HG02973 (cell line): ENCODE measurements around the gene BCKDHB.

Experiments used
- ATAC-seq: cut with Tn5 transposase; IDR thresholded peaks from one replicate; pipeline ENCODE4 v1.9.1; 2021; ENCODE audit warnings: moderate library complexity; ENCODE audit not compliant: unreplicated experiment

The BCKDHB gene

DNA sequence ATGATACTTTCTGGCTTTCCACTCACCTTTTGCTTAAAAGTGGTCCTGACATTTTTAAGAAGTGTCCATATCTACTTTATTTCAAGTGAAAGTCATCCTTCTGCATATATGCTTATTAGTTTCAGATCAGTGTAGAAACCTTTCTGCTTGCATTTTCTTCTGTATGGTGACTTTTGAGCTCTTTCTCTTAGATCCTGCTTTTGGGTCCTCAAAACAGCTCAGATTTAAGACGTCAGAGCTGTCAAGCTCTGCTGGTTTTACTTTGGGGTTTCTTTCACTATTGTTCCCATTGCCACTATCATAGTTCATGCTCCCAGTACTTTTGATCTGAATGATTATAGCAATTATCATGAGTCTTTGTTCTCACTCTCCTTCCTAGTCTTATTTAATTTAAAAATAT is 41.7 kb downstream of the BCKDHB start:
- no peak for ATAC-seq

GRCh38 chr6:80151635-80152034 is 45.2 kb downstream of the BCKDHB start:
- ATAC-seq: no peak

- ATAC-seq: no peak
Measured at GRCh38 chr6:80154160-80154559, 47.7 kb downstream of the BCKDHB start.

DNA sequence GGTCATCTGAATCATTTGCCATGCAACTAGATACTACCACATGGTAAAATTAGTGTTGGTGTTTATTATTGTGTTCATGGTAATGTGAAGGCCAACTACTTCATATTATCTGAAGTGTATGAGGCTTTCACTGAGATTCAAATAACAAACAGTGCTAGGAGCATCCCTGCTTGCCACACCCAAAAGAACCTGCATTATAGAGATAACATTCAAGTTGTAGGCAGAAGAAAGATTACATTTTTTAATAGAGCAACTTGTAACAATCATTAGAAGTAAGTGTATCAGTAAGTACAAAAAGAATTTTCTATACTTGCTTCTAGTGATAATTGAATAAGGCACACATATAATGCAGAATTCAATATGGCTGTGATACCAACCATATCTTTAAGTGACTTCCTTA is 49.8 kb downstream of the BCKDHB start:
- no peak for ATAC-seq

DNA sequence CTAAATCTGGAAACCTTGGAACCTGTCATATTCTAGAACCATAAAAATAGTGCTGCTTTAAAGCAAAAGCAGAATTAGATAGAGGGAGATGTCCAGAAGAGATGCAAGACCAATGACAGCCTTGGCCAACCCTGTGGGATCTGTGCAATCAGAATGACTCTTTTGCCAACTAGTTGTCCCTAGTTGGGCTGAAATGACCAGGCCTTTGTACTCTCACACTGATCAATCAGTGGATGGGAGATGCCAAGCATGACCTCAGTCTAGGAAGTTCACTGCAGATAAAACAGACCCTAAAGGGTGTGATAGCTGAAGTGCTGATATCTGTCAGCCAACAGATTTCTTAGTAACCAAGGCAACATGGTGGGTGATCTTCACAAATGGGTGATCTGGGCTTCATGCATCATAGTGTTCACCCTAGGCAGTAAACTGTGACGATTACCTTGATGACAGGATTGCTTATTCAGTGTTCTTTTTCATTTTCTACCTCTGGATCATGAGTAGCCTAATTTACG is 52.1 kb downstream of the BCKDHB start:
- ATAC-seq: no peak

- ATAC-seq: no peak
Measured at GRCh38 chr6:80161434-80161833, 55.0 kb downstream of the BCKDHB start.

GRCh38 chr6:80163754-80164187 is 57.3 kb downstream of the BCKDHB start:
- peak; percentile 74 for ATAC-seq

GRCh38 chr6:80165143-80165542 is 58.7 kb downstream of the BCKDHB start:
- peak; percentile 92 for ATAC-seq

GRCh38 chr6:80165819-80166218 is 59.3 kb downstream of the BCKDHB start:
- ATAC-seq: no peak

DNA sequence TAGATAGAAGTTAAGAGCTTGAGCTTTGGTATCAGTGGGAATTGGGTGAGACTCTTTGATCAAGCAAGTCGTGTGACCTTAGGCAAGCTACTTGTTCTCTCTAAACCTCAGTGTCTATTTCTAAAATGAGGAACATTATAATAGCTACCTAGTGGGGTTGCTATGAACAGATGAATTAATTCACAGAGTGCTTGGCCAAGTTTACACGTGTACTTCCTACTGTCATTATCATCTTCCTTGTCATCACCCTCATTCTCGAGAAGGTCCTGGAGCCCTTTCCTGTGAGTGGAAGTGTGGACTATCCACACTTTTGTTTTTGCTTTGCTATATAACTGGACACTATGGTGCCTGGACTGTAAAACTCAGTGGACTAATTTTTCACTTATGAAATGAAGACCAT is 64.0 kb downstream of the BCKDHB start:
- ATAC-seq: no peak

GRCh38 chr6:80173411-80173810 is 66.9 kb downstream of the BCKDHB start:
- ATAC-seq: no peak

- ATAC-seq: no peak
Measured at GRCh38 chr6:80174900-80175572, 68.6 kb downstream of the BCKDHB start.

- ATAC-seq: no peak
Measured at GRCh38 chr6:80179695-80180094, 73.2 kb downstream of the BCKDHB start.

DNA sequence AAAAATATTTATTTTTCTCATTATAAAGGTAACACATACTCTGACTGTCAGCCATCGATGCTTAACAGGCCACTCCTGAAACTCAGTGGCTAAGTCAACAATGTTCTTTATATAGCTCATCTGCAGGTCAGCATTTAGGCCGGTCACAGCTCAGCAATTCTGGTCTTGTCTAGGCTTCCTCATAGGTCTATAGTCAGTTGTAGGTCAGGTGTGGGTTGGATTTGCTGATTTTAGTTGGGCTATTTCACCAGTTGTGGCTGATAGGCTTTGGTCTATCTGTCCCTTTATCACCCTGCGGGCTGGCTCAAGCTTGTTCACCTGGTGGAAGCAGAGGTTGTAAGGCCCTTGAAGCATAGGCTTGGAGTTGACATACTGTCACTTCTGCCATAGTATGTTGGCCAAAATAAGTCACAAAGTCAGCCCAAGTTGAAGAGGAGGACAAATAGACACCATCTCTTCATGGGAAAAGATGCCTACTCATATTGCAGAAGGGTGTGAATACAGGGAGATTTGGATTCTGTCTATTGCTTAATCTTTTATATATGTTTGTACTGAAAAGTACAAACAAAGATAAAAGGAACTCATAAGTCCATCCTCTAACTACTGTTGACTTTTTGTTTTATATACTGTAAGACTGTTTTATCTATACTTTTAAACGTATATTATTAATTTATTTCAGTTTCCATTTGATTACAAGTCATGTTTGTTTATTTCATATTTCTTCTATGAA is 75.0 kb downstream of the BCKDHB start:
- ATAC-seq: no peak

- ATAC-seq: no peak
Measured at GRCh38 chr6:80182308-80182707, 75.8 kb downstream of the BCKDHB start.

DNA sequence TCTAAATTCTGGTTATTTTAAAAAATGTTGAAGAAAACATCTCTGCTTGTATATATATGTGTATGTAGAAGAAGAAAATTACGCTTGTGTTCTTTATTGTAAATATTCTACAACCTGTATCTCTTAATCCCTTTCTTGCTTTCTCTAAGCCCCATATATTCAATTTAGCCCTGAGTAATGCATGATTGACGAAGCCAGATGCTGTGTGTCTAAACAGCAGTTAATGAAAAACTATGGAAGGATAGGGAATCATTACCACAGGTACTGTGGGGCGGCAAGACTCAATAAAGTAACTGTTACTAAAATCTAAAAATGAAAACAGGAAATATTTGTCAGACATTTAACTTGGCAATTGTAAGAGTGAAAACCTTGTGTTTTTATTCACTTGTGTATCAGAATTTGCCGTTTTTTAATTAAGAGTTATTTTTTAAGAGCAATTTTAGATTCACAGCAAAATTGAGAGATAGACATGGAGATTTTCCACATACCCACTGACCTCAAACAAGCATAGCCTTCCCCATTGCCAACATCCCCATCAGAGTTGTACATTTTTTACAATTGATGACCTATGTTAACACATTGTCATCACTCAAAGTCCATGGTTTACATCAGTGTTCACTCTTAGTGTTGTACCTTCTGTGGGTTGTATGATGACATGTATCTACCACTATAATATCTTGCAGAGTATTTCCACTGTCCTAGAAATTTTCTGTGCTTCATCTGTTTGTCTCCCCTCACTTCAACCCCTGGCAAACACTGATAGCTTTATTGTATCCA is 76.7 kb downstream of the BCKDHB start:
- no peak for ATAC-seq

- no peak for ATAC-seq
Measured at GRCh38 chr6:80185492-80185891, 79.0 kb downstream of the BCKDHB start.

GRCh38 chr6:80186082-80186481 is 79.6 kb downstream of the BCKDHB start:
- ATAC-seq: no peak

DNA sequence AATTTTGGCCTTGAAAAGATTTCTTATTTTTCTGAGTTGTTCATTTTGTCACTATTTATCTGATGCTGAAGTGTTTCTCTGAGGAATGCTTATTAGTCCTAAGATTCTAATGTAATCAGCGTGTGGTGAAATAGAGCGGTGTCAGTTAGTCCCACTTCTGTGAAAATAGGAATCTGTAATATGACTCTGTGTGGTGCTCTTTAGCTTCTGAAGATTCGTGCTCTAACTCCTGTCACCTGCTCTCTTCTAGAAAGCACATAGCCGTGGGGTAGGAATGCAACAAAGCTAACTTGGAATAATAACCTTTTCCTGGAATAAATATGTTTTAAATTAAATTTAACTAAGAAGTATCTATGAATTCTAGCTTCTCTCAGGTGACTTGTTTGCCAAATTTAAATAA is 90.4 kb downstream of the BCKDHB start:
- no peak for ATAC-seq

DNA sequence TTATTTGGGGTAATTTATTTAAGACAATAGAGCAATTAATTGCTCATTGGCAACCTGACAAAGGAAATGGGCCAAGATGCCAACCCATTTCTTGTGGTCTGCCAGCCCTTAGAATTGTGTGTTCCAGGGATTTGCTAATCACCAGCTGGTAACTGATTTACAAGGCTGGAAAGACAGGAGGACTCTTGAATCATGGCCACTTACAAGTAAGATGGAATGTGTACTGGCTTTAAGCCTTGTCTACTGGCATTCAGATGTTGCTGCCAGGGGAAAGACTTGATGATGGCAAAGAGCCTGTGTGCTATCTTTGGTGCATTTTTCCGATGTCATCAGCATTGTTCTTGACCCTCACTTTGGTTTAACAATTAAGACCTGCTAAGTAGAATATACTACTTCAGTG is 91.0 kb downstream of the BCKDHB start:
- ATAC-seq: no peak

- ATAC-seq: no peak
Measured at GRCh38 chr6:80197986-80198385, 91.5 kb downstream of the BCKDHB start.

DNA sequence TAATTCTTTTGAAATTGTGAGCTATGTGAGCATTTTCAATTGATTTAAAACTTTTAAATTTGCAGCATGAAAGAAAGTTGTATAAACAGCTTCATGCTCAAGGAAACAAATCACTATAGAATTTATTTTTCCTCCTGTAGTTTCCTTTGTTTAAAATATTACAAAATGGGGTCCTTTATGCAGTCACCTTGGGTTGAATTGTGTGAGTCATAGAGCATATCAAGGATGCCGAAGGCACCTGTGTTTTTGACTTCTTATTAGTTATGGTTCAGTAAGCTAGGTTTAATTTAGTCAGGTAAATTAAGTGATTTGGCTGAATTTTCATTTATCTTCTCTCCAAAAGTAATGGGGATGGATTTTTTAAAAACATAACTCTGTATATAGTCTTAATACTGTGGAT is 96.8 kb downstream of the BCKDHB start:
- no peak for ATAC-seq
